GM12891 (cell line): Measurements from ENCODE around the gene BEND2.

Source experiments
- DNase-seq: peaks from one replicate; pipeline ENCODE4 v3.0.0; 2011; ENCODE audit warnings: low spot score; ENCODE audit not compliant: insufficient read length
- FAIRE-seq: peaks from 2 replicates; lab custom pipeline; 2011; peaks lifted over from hg19 to GRCh38; lab: Jason Lieb, UNC
- PAX5 ChIP-seq: IDR thresholded peaks from 2 replicates; pipeline ENCODE4 v1.6.1; 2011; ENCODE audit warnings: low read length, moderate library complexity, mild to moderate bottlenecking; ENCODE audit not compliant: insufficient read depth, severe bottlenecking
- POLR2A ChIP-seq: IDR thresholded peaks from 2 replicates; pipeline ENCODE4 v1.6.1; 2011; ENCODE audit warnings: low read depth, low read length, control low read depth
- POLR2AphosphoS5 ChIP-seq: IDR thresholded peaks from 2 replicates; pipeline ENCODE4 v1.6.1; 2011; ENCODE audit warnings: low read depth, low read length, control low read depth
- POU2F2 ChIP-seq: IDR thresholded peaks from 2 replicates; pipeline ENCODE4 v1.6.1; 2011; ENCODE audit warnings: low read depth, mild to moderate bottlenecking, control low read depth, low read length, moderate library complexity
- SPI1 ChIP-seq: IDR thresholded peaks from 2 replicates; pipeline ENCODE4 v1.6.1; 2011; ENCODE audit warnings: low read depth, low read length, control low read depth
- TAF1 ChIP-seq: IDR thresholded peaks from 2 replicates; pipeline ENCODE4 v1.6.1; 2011; ENCODE audit warnings: low read depth, low read length, control low read depth

Gene BEND2

DNA sequence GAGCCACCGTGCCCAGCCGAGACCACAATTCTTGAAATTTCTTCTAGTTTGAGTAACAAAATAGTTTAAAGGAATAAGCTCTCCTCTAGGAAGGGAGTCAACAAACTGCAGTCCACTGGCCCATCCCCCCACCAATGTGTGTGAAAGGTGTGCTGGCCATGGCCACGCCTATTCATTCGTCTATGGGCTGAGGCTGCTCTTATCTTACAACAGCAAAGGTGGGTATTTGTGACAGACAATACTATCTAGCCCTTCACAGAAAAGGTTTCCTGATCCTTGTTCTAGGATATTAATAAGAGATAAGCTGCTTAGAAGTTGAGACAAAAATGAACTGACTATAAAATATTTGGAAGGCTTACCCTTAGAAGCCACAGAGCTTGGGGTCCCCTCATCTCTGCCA, 41.2 kb downstream of the BEND2 start:
- TF ChIP-seq TAF1: no peak
- TF ChIP-seq POU2F2: no peak
- no peak for TF ChIP-seq PAX5
- DNase-seq (no peak), FAIRE-seq (no peak)

- TF ChIP-seq SPI1 (no peak), POLR2AphosphoS5 (no peak), POLR2A (no peak), POU2F2 (no peak), PAX5 (no peak), TAF1 (no peak)
- FAIRE-seq (no peak), DNase-seq (no peak)
Measured at GRCh38 chrX:18174971-18175370, 45.7 kb downstream of the BEND2 start.

DNA sequence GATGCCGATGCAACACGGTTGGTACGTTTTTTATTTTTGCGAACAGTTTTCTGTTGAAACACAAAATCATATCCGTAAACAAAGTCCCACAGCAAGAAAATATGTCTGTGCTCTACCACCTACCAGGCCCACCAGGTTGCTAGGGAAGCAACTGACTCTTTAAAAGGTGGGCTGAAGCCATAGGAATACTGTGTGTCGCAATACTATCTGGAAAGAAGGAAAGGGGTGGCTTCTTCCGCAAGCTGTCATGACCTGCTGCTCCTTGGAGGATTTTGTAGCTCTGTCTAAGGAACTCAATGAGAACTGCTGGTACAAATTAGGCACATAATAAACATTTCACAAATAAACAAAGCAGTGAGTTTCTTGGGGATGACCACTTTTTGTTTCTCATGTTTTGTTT, 46.5 kb downstream of the BEND2 start:
- DNase-seq (no peak), FAIRE-seq (no peak)
- TF ChIP-seq SPI1 (no peak), POLR2A (no peak), PAX5 (no peak), TAF1 (no peak), POLR2AphosphoS5 (no peak), POU2F2 (no peak)

DNA sequence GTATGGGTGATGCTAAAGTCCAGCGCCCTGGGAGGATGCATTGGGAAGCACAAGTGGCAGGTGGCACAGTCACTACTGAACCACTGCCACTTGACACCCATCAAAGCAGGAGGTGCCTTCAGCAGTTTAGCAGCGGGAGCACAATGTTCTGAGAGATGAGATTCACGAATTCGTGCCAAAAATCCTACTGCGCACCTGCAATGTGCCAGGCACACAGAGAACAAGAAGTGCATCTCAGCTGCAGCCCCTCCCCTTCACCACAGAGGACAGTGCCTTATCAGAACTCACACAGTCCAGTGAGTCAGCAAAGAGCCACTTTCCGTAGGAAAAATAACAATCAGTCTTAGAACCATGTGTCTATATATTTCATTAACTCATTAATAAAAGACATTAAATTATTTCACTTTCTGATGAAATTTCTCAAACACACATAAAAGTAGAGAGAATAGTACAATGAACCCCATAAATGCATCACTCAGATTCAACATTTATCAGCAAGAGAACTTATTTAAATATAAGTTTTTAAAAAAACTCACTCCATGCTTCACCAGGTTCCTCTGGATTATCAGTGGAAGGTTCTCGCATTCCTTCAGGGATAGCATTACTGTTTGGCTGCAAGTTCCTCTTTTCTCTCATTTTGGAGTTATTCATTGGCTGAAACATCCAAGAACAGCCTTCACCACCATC, 47.0 kb downstream of the BEND2 start:
- FAIRE-seq (no peak), DNase-seq (no peak)
- TF ChIP-seq POLR2A (no peak), PAX5 (no peak), SPI1 (no peak), TAF1 (no peak), POU2F2 (no peak)

- DNase-seq: no peak
- TF ChIP-seq TAF1: no peak
- no peak for FAIRE-seq
Measured at GRCh38 chrX:18172970-18173369, 47.7 kb downstream of the BEND2 start.

DNA sequence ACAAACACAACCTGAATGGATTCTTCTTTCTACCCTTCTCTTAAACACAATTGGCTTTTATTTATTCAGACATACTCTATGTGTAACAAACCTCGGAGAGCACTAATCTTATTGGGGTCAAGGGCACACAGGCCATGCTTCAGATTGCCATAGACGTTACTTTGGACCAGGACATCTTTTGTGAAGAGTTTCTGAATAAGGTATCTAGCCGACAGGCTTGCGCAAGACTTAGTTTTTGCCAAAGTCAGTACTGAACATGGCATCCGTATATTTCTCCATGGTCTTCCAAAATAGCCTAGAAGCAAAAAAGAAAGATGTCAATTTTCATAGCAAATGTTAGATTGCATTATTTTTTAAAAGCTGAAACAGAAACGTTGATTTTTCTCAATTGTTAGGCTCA, 49.8 kb downstream of the BEND2 start:
- DNase-seq (no peak), FAIRE-seq (no peak)

DNA sequence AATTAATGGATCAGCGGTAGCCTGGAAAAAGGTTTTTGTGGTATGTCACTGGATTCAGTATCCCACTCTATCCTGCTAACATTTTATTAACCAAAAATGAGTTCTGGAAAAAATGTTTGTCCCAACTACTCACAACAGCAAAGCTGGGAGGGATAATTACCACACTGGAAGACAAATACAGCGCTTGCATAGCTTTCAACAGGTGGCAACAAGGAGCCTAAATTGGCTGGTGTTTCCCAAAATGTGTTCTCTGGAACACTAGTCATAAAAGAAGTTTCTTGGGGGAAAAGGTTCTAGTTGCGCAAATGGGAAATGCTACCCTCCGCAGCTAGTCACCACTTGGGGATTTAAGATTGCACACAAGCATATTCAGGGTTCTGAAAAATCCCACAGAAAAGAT, 54.6 kb downstream of the BEND2 start:
- DNase-seq (no peak), FAIRE-seq (no peak)
- TF ChIP-seq SPI1 (no peak), POLR2A (no peak), POLR2AphosphoS5 (no peak), TAF1 (no peak), POU2F2 (no peak), PAX5 (no peak)

More for the DNA sequence above, 49.8 kb downstream of the BEND2 start:
- TF ChIP-seq PAX5 (no peak), POU2F2 (no peak), POLR2A (no peak), POLR2AphosphoS5 (no peak), SPI1 (no peak), TAF1 (no peak)

DNA sequence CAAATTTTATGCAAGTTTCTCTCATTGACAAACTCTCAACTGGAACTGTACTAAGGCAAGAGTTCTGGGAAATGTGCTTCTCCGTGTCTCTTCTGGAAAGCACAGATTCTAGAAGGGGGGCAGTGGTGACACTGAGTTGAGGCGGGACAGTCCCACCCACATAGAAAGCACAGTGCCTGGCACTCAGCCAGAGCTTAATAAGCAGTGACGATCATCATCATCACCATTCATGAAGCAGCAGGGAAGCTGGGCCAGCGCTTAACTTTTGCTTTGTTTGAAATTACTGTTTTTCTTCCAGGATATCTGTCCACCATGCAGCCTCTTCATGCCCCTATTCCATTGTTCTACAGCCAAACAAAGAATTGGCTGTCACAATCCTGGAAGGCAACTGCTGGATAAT, 60.3 kb downstream of the BEND2 start:
- FAIRE-seq: no peak

DNA sequence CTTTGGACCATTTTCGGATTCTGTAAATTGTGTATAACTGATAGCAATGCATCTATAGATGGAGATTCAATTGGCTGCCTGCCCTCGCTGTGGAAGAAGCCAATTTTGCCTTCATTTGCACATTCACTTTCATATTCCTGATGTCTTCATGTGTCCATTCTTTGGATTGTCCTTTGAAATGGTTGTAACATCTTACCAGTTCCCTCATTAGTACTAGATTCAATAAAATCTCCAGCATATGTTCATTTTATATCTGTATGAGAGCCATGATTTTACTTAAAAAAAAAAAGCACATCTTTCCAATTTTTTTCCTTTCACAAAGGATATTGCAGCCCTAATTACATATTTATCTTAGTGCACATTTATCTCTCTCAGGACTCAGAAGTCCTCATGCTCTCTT, 61.7 kb downstream of the BEND2 start:
- FAIRE-seq (no peak), DNase-seq (no peak)
- TF ChIP-seq TAF1 (no peak), SPI1 (no peak), POLR2A (no peak), POLR2AphosphoS5 (no peak), POU2F2 (no peak), PAX5 (no peak)

More for the DNA sequence above, 60.3 kb downstream of the BEND2 start:
- no peak for DNase-seq
- no peak for TF ChIP-seq POLR2AphosphoS5
- TF ChIP-seq TAF1: no peak
- TF ChIP-seq POU2F2: no peak
- no peak for TF ChIP-seq POLR2A
- TF ChIP-seq SPI1: no peak
- no peak for TF ChIP-seq PAX5

DNA sequence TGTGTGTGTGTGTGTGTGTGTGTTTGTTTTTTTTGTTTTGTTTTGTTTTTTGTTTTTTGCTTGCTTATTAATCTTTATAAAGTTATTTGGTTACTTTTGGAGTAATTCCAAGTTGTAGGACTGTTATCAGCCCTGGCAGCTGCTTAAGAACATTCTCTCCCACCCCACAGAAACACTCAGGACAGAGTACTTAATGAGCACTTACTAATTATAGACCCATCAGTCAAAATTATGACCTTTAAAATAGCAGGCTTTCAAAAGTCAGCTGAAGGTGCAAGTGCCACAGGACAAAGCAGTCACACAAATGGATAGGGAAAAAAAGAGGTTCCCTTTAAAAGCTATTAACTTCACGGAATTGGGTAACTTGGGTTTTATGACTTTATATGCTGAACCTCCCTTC, 69.0 kb downstream of the BEND2 start:
- TF ChIP-seq PAX5 (no peak), POLR2AphosphoS5 (no peak), SPI1 (no peak), TAF1 (no peak), POU2F2 (no peak), POLR2A (no peak)
- DNase-seq (no peak), FAIRE-seq (no peak)
